Progenitor cell of endocrine pancreas (in vitro differentiated cells): ENCODE data around the gene C2CD4C. TPM values are rescaled to one million over a fixed set of nuclear protein-coding genes. Genes with fewer than 3 reads are reported as not detected.

Experiments
- DNase-seq: peaks from one replicate; pipeline ENCODE4 v3.0.0; 2021; ENCODE audit warnings: low spot score; ENCODE audit not compliant: unreplicated experiment
- H3K27ac Mint-ChIP-seq: 2 replicates; pipeline ENCODE4 v1.8.0; 2021; ENCODE audit warnings: mild to moderate bottlenecking, moderate library complexity, mixed read lengths
- H3K27me3 Mint-ChIP-seq: 2 replicates; pipeline ENCODE4 v1.8.0; 2021; ENCODE audit warnings: mixed read lengths
- H3K36me3 Mint-ChIP-seq: 2 replicates; pipeline ENCODE4 v1.8.0; 2022; ENCODE audit warnings: mixed read lengths; ENCODE audit not compliant: insufficient read depth
- H3K4me1 Mint-ChIP-seq: 2 replicates; pipeline ENCODE4 v1.8.0; 2021; ENCODE audit warnings: low read depth, mixed read lengths
- H3K4me3 Mint-ChIP-seq: 2 replicates; pipeline ENCODE4 v1.8.0; 2021; ENCODE audit warnings: low read depth, mild to moderate bottlenecking, moderate library complexity, mixed read lengths
- H3K9me3 Mint-ChIP-seq: 2 replicates; pipeline ENCODE4 v1.8.0; 2021; ENCODE audit warnings: low read depth, mixed read lengths
- CTCF ChIP-seq: fragments of 200-600 bp; sonication (generic); IDR thresholded peaks from one replicate; pipeline ENCODE4 v1.5.0; 2021; ENCODE audit warnings: antibody characterized with exemption, mild to moderate bottlenecking; ENCODE audit not compliant: unreplicated experiment
- total RNA-seq: library from RNA; stranded (reverse); gene quantifications from 2 replicates; pipeline ENCODE4 v1.2.1, GENCODE V29; 2021

Gene C2CD4C
- total RNA-seq, 1 donor from 2014 or later = 13.8 TPM

- Mint-ChIP-seq H3K4me3 (no peak overlapping the region), H3K36me3 (no peaks in the 10 kb centered on the region), H3K27me3 (peaks cover 13% of the 10 kb centered on the region), H3K9me3 (peaks cover 8% of the 10 kb centered on the region), H3K4me1 (peaks cover 2% of the 10 kb centered on the region), H3K27ac (no peak overlapping the region)
- DNase-seq = no peak
- no peak for TF ChIP-seq CTCF
These were observed 16.5 kb downstream of the C2CD4C start for GRCh38 chr19:392375-392970.

GRCh38 chr19:391726-392374 is 17.1 kb downstream of the C2CD4C start:
- H3K9me3 Mint-ChIP-seq = peaks cover 8% of the 10 kb centered on the region
- no peaks in the 10 kb centered on the region for H3K36me3 Mint-ChIP-seq
- peaks cover 3% of the 10 kb centered on the region for H3K4me1 Mint-ChIP-seq
- H3K27ac Mint-ChIP-seq = no peak overlapping the region
- H3K27me3 Mint-ChIP-seq = peaks cover 12% of the 10 kb centered on the region
- H3K4me3 Mint-ChIP-seq = no peak overlapping the region
- no peak for TF ChIP-seq CTCF
- no peak for DNase-seq

- no peak for TF ChIP-seq CTCF
- H3K27ac Mint-ChIP-seq = no peak overlapping the region
- H3K4me1 Mint-ChIP-seq = peaks cover 4% of the 10 kb centered on the region
- DNase-seq = no peak
- peaks cover 8% of the 10 kb centered on the region for H3K9me3 Mint-ChIP-seq
- peaks cover 12% of the 10 kb centered on the region for H3K27me3 Mint-ChIP-seq
- H3K36me3 Mint-ChIP-seq = no peaks in the 10 kb centered on the region
- H3K4me3 Mint-ChIP-seq = no peak overlapping the region
These were observed 17.8 kb downstream of the C2CD4C start for GRCh38 chr19:391207-391557.

GRCh38 chr19:390386-391206 is 18.4 kb downstream of the C2CD4C start:
- peaks cover 4% of the 10 kb centered on the region for H3K4me1 Mint-ChIP-seq
- H3K36me3 Mint-ChIP-seq = no peaks in the 10 kb centered on the region
- no peak overlapping the region for H3K27ac Mint-ChIP-seq
- no peak for TF ChIP-seq CTCF
- H3K9me3 Mint-ChIP-seq = peaks cover 5% of the 10 kb centered on the region
- no peak for DNase-seq
- H3K27me3 Mint-ChIP-seq = peaks cover 10% of the 10 kb centered on the region
- H3K4me3 Mint-ChIP-seq = no peak overlapping the region

- DNase-seq = no peak
- Mint-ChIP-seq H3K36me3 (no peaks in the 10 kb centered on the region), H3K4me1 (peaks cover 9% of the 10 kb centered on the region), H3K27ac (no peak overlapping the region), H3K9me3 (peaks cover 3% of the 10 kb centered on the region), H3K27me3 (peaks cover 8% of the 10 kb centered on the region), H3K4me3 (no peak overlapping the region)
- TF ChIP-seq CTCF = no peak
These were observed 19.0 kb downstream of the C2CD4C start for GRCh38 chr19:389935-390289.
